Tibial nerve (tissue), 3 donors: ENCODE results near the gene IRX3.

Experiments
- POLR2A ChIP-seq, 2 donors: fragments of 450-650 bp; IDR thresholded peaks; one replicate each; pipeline ENCODE4 v1.6.1; 2017; ENCODE audit warnings: antibody characterized with exemption in 2 of 2, mild to moderate bottlenecking in 2 of 2, moderate library complexity in 2 of 2
- TF ChIP-seq, protein P1 (sequence below), 5 experiments: fragments of 200-600 bp in 3 of 5; fragments of 450-650 bp in 2 of 5; sonication (generic) in 3 of 5; IDR thresholded peaks; one replicate each; pipeline ENCODE4 v1.5.1; 2016 to 2019; ENCODE audit warnings: antibody characterized with exemption in 5 of 5, mild to moderate bottlenecking in 3 of 5, moderate library complexity in 2 of 5

DNA sequence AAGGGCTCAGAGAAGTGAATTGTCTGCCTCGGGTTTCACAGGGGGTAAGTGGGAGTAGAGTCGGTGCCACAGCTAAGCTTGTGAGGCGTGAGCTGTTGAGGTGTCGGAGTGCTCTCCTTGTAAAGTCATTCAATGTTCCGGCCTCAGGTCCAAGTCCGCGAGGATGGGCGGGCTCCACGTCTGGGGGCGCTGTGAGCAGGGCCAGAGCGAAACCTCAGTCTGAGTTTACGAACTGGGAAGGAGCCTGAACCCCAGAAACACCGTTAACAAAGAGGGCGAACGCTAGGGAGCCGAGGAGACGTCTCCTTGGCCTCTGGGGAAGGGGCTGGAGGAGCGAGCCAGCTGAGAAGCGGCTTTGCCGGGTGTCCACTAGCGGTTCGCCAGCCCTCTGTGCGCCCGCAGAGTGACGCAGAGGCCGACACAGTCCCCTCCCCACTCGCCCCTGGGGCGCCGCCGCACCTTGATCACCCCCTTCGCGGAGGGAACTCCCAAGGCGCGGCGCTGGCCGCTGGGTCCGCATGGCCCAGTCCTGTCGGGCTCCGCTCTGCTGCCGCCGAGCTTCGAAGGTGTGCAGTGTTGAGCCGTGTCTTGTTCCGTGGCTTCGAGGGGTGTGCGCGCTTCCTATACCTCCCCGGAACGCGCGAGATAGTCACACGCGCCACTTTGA lies 4.9 kb downstream of the IRX3 start:
- TF ChIP-seq, protein P1, sequence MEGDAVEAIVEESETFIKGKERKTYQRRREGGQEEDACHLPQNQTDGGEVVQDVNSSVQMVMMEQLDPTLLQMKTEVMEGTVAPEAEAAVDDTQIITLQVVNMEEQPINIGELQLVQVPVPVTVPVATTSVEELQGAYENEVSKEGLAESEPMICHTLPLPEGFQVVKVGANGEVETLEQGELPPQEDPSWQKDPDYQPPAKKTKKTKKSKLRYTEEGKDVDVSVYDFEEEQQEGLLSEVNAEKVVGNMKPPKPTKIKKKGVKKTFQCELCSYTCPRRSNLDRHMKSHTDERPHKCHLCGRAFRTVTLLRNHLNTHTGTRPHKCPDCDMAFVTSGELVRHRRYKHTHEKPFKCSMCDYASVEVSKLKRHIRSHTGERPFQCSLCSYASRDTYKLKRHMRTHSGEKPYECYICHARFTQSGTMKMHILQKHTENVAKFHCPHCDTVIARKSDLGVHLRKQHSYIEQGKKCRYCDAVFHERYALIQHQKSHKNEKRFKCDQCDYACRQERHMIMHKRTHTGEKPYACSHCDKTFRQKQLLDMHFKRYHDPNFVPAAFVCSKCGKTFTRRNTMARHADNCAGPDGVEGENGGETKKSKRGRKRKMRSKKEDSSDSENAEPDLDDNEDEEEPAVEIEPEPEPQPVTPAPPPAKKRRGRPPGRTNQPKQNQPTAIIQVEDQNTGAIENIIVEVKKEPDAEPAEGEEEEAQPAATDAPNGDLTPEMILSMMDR (IDR thresholded peaks at IDR 0.05), result no peak
- TF ChIP-seq POLR2A (IDR thresholded peaks at IDR 0.05), result no peak
